Stimulated activated CD4-positive, alpha-beta T cell treated with anti-CD3 and anti-CD28 coated beads, Interleukin-12 subunit alpha, Interleukin-12 subunit beta, amount 100 ng/mL, for 4 hours (primary cell): ENCODE data around the gene FAM120A.

Experiments
- DNase-seq: peaks from one replicate; pipeline ENCODE4 v3.0.0-alpha.2; 2020

Gene FAM120A

GRCh38 chr9:93598647-93599241 is 147.3 kb downstream of the FAM120A start:
- no peak for DNase-seq

GRCh38 chr9:93599571-93600403 is 148.3 kb downstream of the FAM120A start:
- no peak for DNase-seq

- DNase-seq = no peak
Measured at GRCh38 chr9:93600504-93600903, 149.0 kb downstream of the FAM120A start.

- DNase-seq = no peak
Measured at GRCh38 chr9:93601063-93601462, 149.6 kb downstream of the FAM120A start.

GRCh38 chr9:93601666-93602065 is 150.2 kb downstream of the FAM120A start:
- DNase-seq = no peak

GRCh38 chr9:93603011-93603410 is 151.5 kb downstream of the FAM120A start:
- no peak for DNase-seq

- no peak for DNase-seq
Measured at GRCh38 chr9:93603906-93604326, 152.4 kb downstream of the FAM120A start.

GRCh38 chr9:93606187-93606586 is 154.7 kb downstream of the FAM120A start:
- no peak for DNase-seq

GRCh38 chr9:93610206-93610605 is 158.7 kb downstream of the FAM120A start:
- DNase-seq = no peak

- DNase-seq = no peak
Measured at GRCh38 chr9:93612052-93612795, 160.7 kb downstream of the FAM120A start.

- DNase-seq = no peak
Measured at GRCh38 chr9:93612796-93613154, 161.3 kb downstream of the FAM120A start.

- DNase-seq = no peak
Measured at GRCh38 chr9:93613174-93613573, 161.7 kb downstream of the FAM120A start.

GRCh38 chr9:93613791-93614190 is 162.3 kb downstream of the FAM120A start:
- DNase-seq = no peak

GRCh38 chr9:93614830-93615468 is 163.5 kb downstream of the FAM120A start:
- no peak for DNase-seq
